ENCODE measurements around the gene NDUFAF8. TPM values are rescaled to one million over a fixed set of nuclear protein-coding genes. Genes with fewer than 3 reads are reported as not detected.

The NDUFAF8 gene
- total RNA-seq, 4 donors from 2014 or later, result 1.8 to 31.9 (median 6.7) TPM

DNA sequence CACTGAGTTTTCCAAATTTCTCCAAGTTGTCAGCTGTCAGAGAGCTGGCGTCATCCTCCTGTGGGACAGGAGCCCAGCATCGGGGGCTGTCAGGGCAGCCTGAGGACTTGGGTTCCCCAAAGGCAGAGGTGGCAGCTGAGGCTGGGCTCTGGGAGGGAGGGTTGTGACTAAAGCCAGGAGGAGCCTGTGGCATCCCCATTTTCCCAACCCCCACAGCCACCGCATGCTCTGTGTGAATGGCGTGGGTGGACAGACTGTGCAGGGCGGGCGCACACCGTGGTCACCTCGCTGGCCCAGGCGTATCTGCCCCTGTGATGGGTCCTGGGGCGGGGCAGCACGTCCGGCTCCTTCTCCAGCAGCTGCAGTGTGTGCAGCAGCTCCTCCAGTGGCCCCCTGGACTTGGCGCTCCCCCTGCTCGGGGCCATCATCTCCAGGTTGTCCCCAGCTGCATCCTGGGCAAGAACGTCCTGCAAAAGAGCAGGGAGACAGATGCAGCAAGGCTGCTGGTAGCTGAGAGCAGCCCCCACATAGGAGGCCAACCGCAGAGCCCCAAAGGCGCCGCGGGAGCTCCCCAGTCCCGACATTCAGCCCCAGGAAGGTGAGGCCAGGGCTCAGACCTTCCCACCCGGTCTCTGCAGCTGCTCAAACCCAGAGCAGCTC lies 41.2 kb upstream of the NDUFAF8 start:
- H3K27me3 ChIP-seq, result no peaks in the 10 kb centered on the region

GRCh38 chr17:81198826-81199481 lies 40.2 kb upstream of the NDUFAF8 start:
- H3K36me3 ChIP-seq, result no peaks in the 10 kb centered on the region
- intact Hi-C loops (cut with DNase I; ENCODE audit: low total_unique reads), result no loop called here

More for the DNA sequence above, 41.2 kb upstream of the NDUFAF8 start:
- H3K36me3 ChIP-seq, result no peaks in the 10 kb centered on the region
- H3K4me1 ChIP-seq, result no peaks in the 10 kb centered on the region
- H3K4me3 ChIP-seq, result no peak overlapping the region
- intact Hi-C loops (cut with DNase I; ENCODE audit: low total_unique reads), result no loop called here
- H3K9me3 ChIP-seq, result no peaks in the 10 kb centered on the region
- no peak for DNase-seq
- H3K27ac ChIP-seq, result no peak overlapping the region
- TF ChIP-seq POLR2A (IDR thresholded peaks at IDR 0.05), result no peak
- TF ChIP-seq, protein P1, sequence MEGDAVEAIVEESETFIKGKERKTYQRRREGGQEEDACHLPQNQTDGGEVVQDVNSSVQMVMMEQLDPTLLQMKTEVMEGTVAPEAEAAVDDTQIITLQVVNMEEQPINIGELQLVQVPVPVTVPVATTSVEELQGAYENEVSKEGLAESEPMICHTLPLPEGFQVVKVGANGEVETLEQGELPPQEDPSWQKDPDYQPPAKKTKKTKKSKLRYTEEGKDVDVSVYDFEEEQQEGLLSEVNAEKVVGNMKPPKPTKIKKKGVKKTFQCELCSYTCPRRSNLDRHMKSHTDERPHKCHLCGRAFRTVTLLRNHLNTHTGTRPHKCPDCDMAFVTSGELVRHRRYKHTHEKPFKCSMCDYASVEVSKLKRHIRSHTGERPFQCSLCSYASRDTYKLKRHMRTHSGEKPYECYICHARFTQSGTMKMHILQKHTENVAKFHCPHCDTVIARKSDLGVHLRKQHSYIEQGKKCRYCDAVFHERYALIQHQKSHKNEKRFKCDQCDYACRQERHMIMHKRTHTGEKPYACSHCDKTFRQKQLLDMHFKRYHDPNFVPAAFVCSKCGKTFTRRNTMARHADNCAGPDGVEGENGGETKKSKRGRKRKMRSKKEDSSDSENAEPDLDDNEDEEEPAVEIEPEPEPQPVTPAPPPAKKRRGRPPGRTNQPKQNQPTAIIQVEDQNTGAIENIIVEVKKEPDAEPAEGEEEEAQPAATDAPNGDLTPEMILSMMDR (IDR thresholded peaks at IDR 0.05), result no peak

DNA sequence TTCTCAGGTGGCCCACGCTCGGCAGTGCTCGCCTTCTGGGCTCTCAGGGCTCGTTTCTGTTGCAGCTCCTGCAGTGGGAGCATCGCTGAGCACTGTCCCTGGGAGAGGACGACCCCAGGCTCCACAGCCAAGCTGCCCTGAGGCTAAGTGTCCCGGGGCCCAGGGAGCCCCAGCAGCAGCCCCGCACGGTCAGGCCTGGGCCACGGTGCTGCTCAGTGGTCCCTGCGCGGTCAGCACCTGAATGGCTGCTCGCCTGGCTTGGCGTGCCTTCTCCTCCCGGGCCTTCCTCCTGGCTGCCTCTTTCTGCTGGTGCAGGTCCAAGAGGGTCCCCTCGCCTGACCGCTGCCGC lies 39.7 kb upstream of the NDUFAF8 start:
- no peaks in the 10 kb centered on the region for H3K4me1 ChIP-seq
- no peak overlapping the region for H3K27ac ChIP-seq
- H3K9me3 ChIP-seq, result no peaks in the 10 kb centered on the region
- intact Hi-C loops (cut with DNase I; ENCODE audit: low total_unique reads), result no loop called here
- H3K36me3 ChIP-seq, result no peaks in the 10 kb centered on the region
- H3K27me3 ChIP-seq, result no peaks in the 10 kb centered on the region
- H3K4me3 ChIP-seq, result no peak overlapping the region
- no peak for DNase-seq
- TF ChIP-seq, protein P1 (IDR thresholded peaks at IDR 0.05), result no peak
- no peak for TF ChIP-seq POLR2A (IDR thresholded peaks at IDR 0.05)

More at GRCh38 chr17:81198826-81199481, 40.2 kb upstream of the NDUFAF8 start:
- H3K27ac ChIP-seq, result no peak overlapping the region
- H3K27me3 ChIP-seq, result no peaks in the 10 kb centered on the region
- H3K4me3 ChIP-seq, result no peak overlapping the region
- H3K9me3 ChIP-seq, result no peaks in the 10 kb centered on the region
- TF ChIP-seq, protein P1 (IDR thresholded peaks at IDR 0.05), result no peak
- TF ChIP-seq POLR2A (IDR thresholded peaks at IDR 0.05), result no peak
- DNase-seq, result no peak
- H3K4me1 ChIP-seq, result no peaks in the 10 kb centered on the region

GRCh38 chr17:81200201-81200600 lies 38.9 kb upstream of the NDUFAF8 start:
- Histone ChIP-seq H3K4me3 (no peak overlapping the region), H3K4me1 (no peaks in the 10 kb centered on the region), H3K9me3 (no peaks in the 10 kb centered on the region), H3K36me3 (no peaks in the 10 kb centered on the region), H3K27me3 (no peaks in the 10 kb centered on the region), H3K27ac (no peak overlapping the region)
- intact Hi-C loops (cut with DNase I; ENCODE audit: low total_unique reads), result no loop called here
- no peak for DNase-seq
- TF ChIP-seq, protein P1 (IDR thresholded peaks at IDR 0.05), result no peak
- TF ChIP-seq POLR2A (IDR thresholded peaks at IDR 0.05), result no peak

All from uterus (tissue), 4 donors.